Testis (tissue), 3 donors: ENCODE measurements around the gene CYB5R3. TPM values are rescaled to one million over a fixed set of nuclear protein-coding genes. Genes with fewer than 3 reads are reported as not detected.
A peak's percentile ranks its signal among the peaks of the same experiment; 100 is the strongest.
"Not testable (repeated sequence)": the region's sequence is repeated elsewhere in the genome, so short reads cannot be mapped to it uniquely, and the experiment has no call there.

Experiments used
- DNase-seq: peaks from one replicate; pipeline ENCODE4 v3.0.0-alpha.2; 2019
- H3K27ac ChIP-seq, 2 donors: fragments of 200-600 bp; sonication (generic); one replicate each; pipeline ENCODE4 v1.5.1; 2019
- H3K27me3 ChIP-seq: fragments of 200-600 bp; sonication (generic); one replicate; pipeline ENCODE4 v1.5.1; 2019
- H3K36me3 ChIP-seq: fragments of 200-600 bp; sonication (generic); one replicate; pipeline ENCODE4 v1.5.1; 2017; ENCODE audit warnings: low read depth; ENCODE audit errors: missing control alignments
- H3K4me1 ChIP-seq: fragments of 200-600 bp; sonication (generic); one replicate; pipeline ENCODE4 v1.5.1; 2019
- H3K4me3 ChIP-seq, 2 donors: fragments of 200-600 bp; sonication (generic); one replicate each; pipeline ENCODE4 v1.5.1; 2017 to 2019
- H3K9me3 ChIP-seq: fragments of 200-600 bp; sonication (generic); one replicate; pipeline ENCODE4 v1.5.1; 2017
- CTCF ChIP-seq, 3 experiments: fragments of 450-650 bp in 2 of 3; fragments of 200-600 bp in 1 of 3; sonication (generic) in 1 of 3; IDR thresholded peaks; one replicate each; pipeline ENCODE4 v1.5.1; 2016 to 2019; ENCODE audit warnings: antibody characterized with exemption in 3 of 3, mild to moderate bottlenecking in 2 of 3, moderate library complexity in 1 of 3
- POLR2A ChIP-seq: fragments of 450-650 bp; IDR thresholded peaks from one replicate; pipeline ENCODE4 v1.6.1; 2017; ENCODE audit warnings: antibody characterized with exemption, mild to moderate bottlenecking, moderate library complexity
- WGBS, 2 donors: methylation state at CpG; one replicate each; pipeline ENCODE4 v1.1.5; 2018; 5-methylcytosine and 5-hydroxymethylcytosine counted together
- intact Hi-C: fragments of 100-400 bp; cut with DNase I; formaldehyde crosslinking; loops from one replicate; pipeline ENCODE4 v1.15.1; 2023; ENCODE audit warnings: low total_unique reads
- polyA plus RNA-seq: library from polyadenylated mRNA; stranded (reverse); fragments of 350-450 nt; fragmentation: Illumina TruSeq; extraction: RNeasy Lipid Tissue Mini Kit (QIAGEN cat#74804); gene quantifications from one replicate; pipeline ENCODE4 v1.2.3, GENCODE V29; 2014; ENCODE audit warnings: low read depth, low replicate concordance; ENCODE audit not compliant: insufficient read depth
- total RNA-seq, 2 donors: library from RNA; depleted of rRNA; stranded (reverse); fragments of >200 nt; gene quantifications; one replicate each; pipeline ENCODE4 v1.2.3, GENCODE V29; 2016

The CYB5R3 gene
- total and polyA plus RNA-seq, 3 donors from 2014 or later: 330 to 484 (median 423) TPM

- no peak for TF ChIP-seq POLR2A
- no peak for TF ChIP-seq CTCF (IDR thresholded peaks at IDR 0.05)
- Histone ChIP-seq H3K4me1 (peaks cover 7% of the 10 kb centered on the region), H3K4me3 (no peak overlapping the region), H3K9me3 (no peaks in the 10 kb centered on the region), H3K27ac (no peak overlapping the region), H3K36me3 (no peaks in the 10 kb centered on the region), H3K27me3 (no peaks in the 10 kb centered on the region)
- intact Hi-C loops: no loop called here
- 88 to 100% methylated on average over 1 of the region's 1 CpG for WGBS, 2 donors
- DNase-seq: no peak
Observed at GRCh38 chr22:42582987-42583386, 66.2 kb downstream of the CYB5R3 start.

GRCh38 chr22:42581762-42582716, 67.2 kb downstream of the CYB5R3 start:
- Histone ChIP-seq H3K36me3 (no peaks in the 10 kb centered on the region), H3K4me1 (peaks cover 7% of the 10 kb centered on the region), H3K27me3 (no peaks in the 10 kb centered on the region), H3K9me3 (no peaks in the 10 kb centered on the region), H3K27ac (peak overlapping the region in 1 of 2 donors; percentile 53), H3K4me3 (peak overlapping the region; percentile 83 to 88)
- peak; percentile 90 for DNase-seq
- intact Hi-C loops: no loop called here
- no peak for TF ChIP-seq POLR2A
- TF ChIP-seq CTCF (IDR thresholded peaks at IDR 0.05): no peak
- 6 to 15% methylated on average over 20 to 61 of the region's 64 CpGs for WGBS, 2 donors

GRCh38 chr22:42581194-42581761, 67.9 kb downstream of the CYB5R3 start:
- Histone ChIP-seq H3K4me3 (peak overlapping the region; percentile 83 to 88), H3K27ac (peak overlapping the region in 1 of 2 donors; percentile 53)
- H3K4me1 ChIP-seq, H3K36me3 ChIP-seq, H3K9me3 ChIP-seq, DNase-seq, intact Hi-C loops, H3K27me3 ChIP-seq: not testable (repeated sequence)
- 0% methylated on average over 4 to 14 of the region's 22 CpGs for WGBS, 2 donors

GRCh38 chr22:42580040-42580439, 69.2 kb downstream of the CYB5R3 start:
- H3K4me1 ChIP-seq, H3K27ac ChIP-seq, intact Hi-C loops, H3K36me3 ChIP-seq, H3K9me3 ChIP-seq, DNase-seq, H3K27me3 ChIP-seq, H3K4me3 ChIP-seq: not testable (repeated sequence)
- 83 to 87% methylated on average over 2 to 3 of the region's 4 CpGs for WGBS, 2 donors

GRCh38 chr22:42577623-42578240, 71.5 kb downstream of the CYB5R3 start:
- peaks cover 12% of the 10 kb centered on the region for H3K4me1 ChIP-seq
- H3K9me3 ChIP-seq: no peaks in the 10 kb centered on the region
- no peak overlapping the region for H3K27ac ChIP-seq
- no peak for DNase-seq
- H3K27me3 ChIP-seq: no peaks in the 10 kb centered on the region
- TF ChIP-seq POLR2A (no peak), CTCF (IDR thresholded peaks at IDR 0.05) (no peak)
- H3K36me3 ChIP-seq: no peaks in the 10 kb centered on the region
- intact Hi-C loops: no loop called here
- 57 to 70% methylated on average over 14 of the region's 15 CpGs for WGBS, 2 donors
- no peak overlapping the region for H3K4me3 ChIP-seq

GRCh38 chr22:42577141-42577540, 72.1 kb downstream of the CYB5R3 start:
- H3K4me3 ChIP-seq, intact Hi-C loops, H3K4me1 ChIP-seq, DNase-seq, H3K36me3 ChIP-seq, H3K9me3 ChIP-seq, H3K27ac ChIP-seq, H3K27me3 ChIP-seq: not testable (repeated sequence)
- WGBS, 2 donors: 44 to 77% methylated on average over 1 to 8 of the region's 9 CpGs

- H3K4me1 ChIP-seq, H3K27ac ChIP-seq, intact Hi-C loops, H3K9me3 ChIP-seq, H3K27me3 ChIP-seq, H3K36me3 ChIP-seq, DNase-seq, H3K4me3 ChIP-seq: not testable (repeated sequence)
- 91 to 100% methylated on average over 1 to 30 of the region's 30 CpGs for WGBS, 2 donors
Observed at GRCh38 chr22:42575996-42576574, 73.1 kb downstream of the CYB5R3 start.

- intact Hi-C loops, H3K4me1 ChIP-seq, H3K27ac ChIP-seq, H3K9me3 ChIP-seq, H3K27me3 ChIP-seq, H3K4me3 ChIP-seq, DNase-seq, H3K36me3 ChIP-seq: not testable (repeated sequence)
- 75 to 89% methylated on average over 3 to 17 of the region's 21 CpGs for WGBS, 2 donors
Observed at GRCh38 chr22:42574468-42574867, 74.7 kb downstream of the CYB5R3 start.
